Left kidney (tissue), 2 donors: ENCODE measurements around the gene PARP4. TPM values are rescaled to one million over a fixed set of nuclear protein-coding genes. Genes with fewer than 3 reads are reported as not detected.
A peak's percentile ranks its signal among the peaks of the same experiment; 100 is the strongest.
"Not testable (repeated sequence)": the region's sequence is repeated elsewhere in the genome, so short reads cannot be mapped to it uniquely, and the experiment has no call there.

Experiments used
- DNase-seq: peaks from one replicate; pipeline ENCODE4 v3.0.0-alpha.2; 2013
- polyA plus RNA-seq: library from polyadenylated mRNA; unstranded; fragments of 120-200 nt; gene quantifications from one replicate; pipeline ENCODE4 v1.2.1, GENCODE V29; 2013; ENCODE audit not compliant: insufficient read length

Gene PARP4
- polyA plus RNA-seq, 1 donor = 54.2 TPM

GRCh38 chr13:24506698-24507335 lies 5.8 kb downstream of the PARP4 start:
- no peak for DNase-seq

DNA sequence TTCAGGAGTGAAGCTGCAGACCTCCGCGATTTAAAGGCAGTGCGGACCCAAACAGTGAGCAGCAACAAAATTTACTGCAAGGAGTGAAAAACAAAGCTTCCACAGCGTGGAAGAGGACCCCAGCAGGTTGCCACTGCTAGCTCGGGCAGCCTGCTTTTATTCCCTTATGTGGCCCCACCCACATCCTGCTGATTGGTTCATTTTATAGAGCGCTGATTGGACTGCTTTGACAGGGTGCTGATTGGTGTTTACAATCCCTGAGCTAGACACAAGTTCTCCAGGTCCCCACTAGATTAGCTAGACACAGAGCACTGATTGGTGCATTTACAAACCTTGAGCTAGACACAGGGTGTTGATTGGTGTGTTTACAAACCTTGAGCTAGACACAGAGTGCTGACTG lies 6.3 kb downstream of the PARP4 start:
- DNase-seq = not testable (repeated sequence)

GRCh38 chr13:24505756-24506155 lies 6.8 kb downstream of the PARP4 start:
- no peak for DNase-seq

DNA sequence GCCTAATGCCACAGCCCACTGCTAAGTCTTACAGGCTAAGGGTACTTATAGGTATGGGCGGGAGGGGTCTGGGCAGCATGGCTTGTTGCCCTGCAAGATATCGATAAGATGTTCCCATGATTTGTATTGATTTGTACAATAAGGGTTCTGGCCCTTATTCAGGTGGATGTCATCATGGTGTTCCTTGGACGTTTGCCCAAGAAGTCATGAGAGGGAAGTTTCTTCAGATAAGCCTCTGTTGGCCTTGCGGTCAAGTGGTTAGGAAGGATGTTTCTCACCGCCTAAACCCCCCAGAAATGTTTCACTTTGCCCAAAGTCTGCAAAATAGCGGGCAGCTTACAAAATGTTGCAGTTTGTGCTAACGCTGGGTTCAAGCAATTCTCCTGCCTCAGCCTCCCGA lies 7.3 kb downstream of the PARP4 start:
- no peak for DNase-seq

DNA sequence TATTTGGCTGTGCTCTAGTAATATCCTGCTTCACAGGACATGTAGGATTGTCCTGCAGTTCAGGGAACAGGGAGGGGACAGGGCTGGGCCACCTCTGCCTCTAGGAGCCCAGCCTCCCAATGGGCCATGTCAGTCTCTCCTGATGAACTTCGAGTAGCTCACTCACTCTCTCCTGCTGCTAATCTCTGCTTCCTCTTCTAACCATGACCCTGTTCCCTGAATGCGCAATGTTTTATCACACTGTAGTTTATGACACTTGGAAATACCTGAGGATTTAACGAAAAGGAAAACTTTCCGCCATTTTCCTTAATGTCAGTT lies 9.2 kb downstream of the PARP4 start:
- DNase-seq = no peak

DNA sequence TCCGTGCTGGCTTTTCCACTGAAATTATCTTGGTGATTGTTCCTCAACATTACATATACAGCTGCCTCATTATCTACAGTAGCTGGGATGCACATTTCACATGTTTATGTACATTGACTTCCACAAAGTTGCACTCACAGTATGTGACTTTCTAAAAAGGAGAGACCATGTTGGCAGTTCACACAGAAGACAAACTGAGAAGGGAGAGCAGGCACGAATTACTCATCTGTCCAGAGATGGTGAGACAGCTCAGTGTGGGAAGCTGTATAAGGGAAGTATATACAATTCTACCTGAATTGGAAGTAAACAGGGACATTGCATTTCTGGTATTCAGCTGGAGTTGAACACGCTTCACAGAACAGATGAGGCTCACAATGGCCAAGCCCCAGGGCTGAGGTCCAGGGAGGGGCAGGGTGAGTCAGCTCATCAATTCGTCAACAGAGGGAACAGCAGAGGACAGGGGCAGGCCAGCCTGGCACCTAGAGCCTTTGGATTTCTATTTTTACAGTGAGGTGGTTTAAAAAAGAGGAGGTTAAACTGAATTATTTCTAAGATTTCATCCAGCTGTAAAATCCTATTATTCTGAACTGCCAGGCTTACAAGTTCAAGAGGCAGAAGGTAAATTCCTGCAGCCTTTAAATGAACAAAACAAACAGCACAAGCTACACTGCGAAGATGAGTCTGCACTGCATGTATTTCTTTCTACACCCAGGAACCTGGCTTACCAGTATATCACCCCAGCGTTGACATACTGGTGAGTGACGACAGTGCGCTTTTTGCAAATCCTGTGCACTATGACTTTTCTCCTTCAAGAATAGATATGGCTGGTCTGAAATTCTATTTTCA lies 9.8 kb downstream of the PARP4 start:
- DNase-seq = no peak

- DNase-seq = no peak
These were observed 11.6 kb downstream of the PARP4 start for GRCh38 chr13:24500977-24501376.

GRCh38 chr13:24497742-24498141 lies 14.8 kb downstream of the PARP4 start:
- DNase-seq = no peak

DNA sequence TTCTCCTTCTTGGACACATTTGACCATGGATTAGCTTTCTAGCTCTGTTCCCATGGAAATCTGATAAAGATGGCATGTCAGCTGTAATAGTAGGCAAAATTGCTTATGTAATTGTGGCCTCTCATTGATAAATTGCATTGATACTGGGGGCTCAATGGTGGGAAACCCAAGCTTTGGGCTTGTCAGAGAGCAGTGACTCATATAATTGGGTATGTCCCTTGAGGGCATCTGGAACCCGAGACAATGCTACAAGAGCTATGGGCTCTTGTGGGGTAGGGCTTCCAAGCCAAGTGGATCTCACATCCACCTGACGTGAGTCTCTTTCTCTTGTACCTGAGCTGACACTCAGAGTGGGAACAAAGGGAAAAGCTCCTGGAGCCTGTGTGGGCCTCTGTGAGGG lies 16.3 kb downstream of the PARP4 start:
- not testable (repeated sequence) for DNase-seq

DNA sequence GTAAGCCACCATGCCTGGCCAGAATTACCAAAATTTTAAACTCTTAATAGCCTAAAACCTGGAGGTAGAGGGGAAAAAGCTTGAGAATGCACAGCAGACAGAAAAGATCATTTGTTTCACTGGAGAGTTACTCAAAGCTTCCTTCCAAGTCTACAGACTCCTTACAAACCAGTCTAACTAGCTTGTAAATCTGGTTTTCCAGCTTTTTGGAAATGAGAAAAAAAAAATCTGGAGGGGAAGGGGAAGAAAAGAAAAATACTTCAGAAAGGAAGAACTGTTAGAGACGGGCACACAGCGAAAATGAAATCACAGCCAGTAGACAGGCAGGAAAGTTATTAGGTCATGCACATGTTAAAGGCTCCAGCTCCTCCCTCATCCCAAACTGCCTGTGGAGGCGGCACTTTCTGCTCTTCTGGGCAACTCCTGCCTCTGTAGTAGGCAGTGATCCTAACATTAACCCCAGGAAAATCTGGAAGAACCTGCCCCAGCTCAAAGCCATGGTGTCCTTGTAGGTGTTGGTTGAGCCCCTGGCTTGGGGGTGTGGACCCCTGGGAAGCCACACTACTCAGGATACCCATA lies 17.3 kb downstream of the PARP4 start:
- peak; percentile 31 for DNase-seq

DNA sequence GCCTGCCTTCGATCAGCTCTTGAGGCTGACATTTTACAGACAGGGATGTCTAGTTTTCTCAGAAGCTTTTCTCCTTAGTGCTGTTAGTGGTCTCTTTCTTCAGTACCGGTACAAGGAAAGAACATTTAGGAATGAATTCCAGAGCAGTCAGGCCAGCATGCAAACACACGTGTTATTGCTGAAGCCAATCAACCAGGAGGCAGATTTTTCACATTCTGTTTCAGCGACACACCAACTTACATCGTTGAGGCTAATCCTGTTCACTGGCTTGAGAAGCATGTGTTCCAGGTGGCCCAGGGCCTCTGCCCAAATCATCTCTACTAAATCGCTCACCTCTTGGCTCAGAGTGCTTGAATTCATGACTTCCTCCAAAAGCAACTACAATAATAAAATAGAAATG lies 19.2 kb downstream of the PARP4 start:
- no peak for DNase-seq

DNA sequence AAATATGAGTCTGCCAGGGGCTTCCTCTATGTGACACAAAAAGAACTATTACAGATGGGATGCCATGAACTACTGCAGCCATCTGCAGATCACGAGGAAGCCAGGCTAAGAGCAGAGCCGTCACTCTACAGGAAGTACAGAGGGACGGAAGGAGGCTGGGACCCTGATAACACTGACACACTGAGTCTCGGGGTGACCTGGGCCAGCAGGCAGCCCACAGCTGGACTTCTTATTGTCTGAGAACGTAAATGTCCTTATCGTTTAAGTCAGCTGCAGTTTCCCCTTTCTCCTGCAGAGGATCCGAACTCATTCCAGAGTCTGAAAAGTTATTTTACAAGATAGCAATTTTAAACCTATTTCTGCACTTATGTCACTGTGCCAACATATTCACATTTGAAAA lies 20.7 kb downstream of the PARP4 start:
- DNase-seq = no peak

- no peak for DNase-seq
These were observed 22.9 kb downstream of the PARP4 start for GRCh38 chr13:24489721-24490120.

- not testable (repeated sequence) for DNase-seq
These were observed 24.5 kb downstream of the PARP4 start for GRCh38 chr13:24488092-24488491.

DNA sequence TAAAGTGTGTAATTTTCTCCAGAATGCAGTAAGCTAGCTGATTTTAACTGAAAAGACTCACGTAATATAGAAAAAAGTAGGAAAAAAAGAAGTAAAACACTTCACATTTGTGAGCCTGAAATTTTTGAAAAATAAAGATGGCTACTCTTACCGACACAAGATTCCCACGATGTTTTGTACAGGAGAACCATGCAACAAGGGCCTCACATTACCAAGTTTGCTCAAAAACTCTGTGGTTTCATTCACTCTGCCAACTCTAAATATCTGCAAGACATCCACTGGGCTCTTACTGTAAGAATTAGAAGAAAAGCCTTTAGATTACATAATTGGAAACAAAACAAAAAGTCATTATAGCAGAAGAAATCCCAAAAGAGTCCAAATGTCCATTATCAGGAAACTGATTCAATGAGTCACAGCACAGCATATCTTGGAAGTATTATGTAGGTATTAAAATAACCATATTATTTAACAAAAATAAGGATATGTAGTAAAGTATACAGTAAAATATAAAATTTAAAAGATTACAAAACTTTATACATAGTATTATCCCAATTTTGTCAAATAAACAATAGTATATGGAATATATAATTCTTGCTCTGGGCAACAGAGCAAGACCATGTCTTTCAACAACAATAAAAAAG lies 26.4 kb downstream of the PARP4 start:
- not testable (repeated sequence) for DNase-seq

- no peak for DNase-seq
These were observed 38.9 kb downstream of the PARP4 start for GRCh38 chr13:24473686-24474085.

- not testable (repeated sequence) for DNase-seq
These were observed 40.4 kb downstream of the PARP4 start for GRCh38 chr13:24472129-24472528.

- no peak for DNase-seq
These were observed 49.5 kb downstream of the PARP4 start for GRCh38 chr13:24463078-24463477.

DNA sequence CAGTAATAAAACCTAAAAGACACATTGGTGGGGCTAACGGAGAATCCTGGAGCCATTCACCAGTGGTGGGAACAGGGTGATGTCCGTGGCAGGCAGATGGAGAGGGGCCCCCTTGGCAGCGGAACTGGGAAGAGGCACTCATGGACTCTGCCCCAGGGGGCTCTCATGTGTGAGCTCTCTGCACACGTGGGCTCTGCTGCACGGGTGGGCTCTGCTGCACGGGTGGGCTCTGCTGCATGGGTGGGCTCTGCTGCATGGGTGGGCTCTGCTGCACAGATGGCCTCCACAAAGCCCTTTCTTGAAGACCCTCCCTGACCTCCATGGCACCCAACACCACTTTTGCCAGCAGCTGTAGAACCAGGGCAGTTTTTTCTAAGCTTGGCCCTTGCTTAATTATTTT lies 52.3 kb downstream of the PARP4 start:
- no peak for DNase-seq

GRCh38 chr13:24459726-24460125 lies 52.9 kb downstream of the PARP4 start:
- DNase-seq = no peak

DNA sequence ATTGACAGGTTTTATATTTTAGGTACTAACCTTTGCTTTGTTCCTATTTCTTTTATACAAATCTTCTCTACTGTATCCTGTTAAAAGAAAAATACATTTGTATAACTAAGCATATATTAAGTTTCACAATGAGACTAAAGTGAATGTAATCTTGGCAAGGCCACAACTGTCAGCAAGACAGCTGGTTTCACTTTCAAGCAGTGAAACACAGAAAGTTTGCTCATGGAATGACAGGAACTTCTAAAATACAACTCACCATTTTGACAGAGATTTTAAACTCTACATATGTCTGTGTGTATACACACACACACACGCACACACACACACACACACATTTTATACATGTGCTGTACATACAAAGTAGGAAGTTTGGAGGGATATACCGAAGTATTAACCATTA lies 53.3 kb downstream of the PARP4 start:
- DNase-seq = peak; percentile 2

GRCh38 chr13:24458736-24459135 lies 53.8 kb downstream of the PARP4 start:
- no peak for DNase-seq

DNA sequence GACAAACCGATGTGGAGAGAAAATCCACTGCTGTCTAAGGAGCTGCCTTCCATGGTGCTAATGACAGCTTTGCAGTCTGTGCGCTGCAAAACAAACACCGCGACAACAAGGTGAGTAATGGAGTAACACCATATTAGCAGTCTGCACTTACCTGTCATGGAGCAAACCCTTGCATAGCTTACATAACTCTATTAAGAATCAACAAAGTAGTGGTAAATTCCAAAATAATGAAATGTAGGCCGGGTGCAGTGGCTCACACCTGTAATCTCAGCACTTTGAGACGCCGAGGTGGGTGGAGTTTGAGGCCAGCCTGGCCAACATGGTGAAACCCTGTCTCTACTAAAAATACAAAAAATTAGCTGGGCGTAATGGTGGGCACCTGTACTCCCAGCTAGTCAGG lies 56.2 kb downstream of the PARP4 start:
- no peak for DNase-seq
